Osteocyte (in vitro differentiated cells): ENCODE data around the gene GRAMD1A. TPM values are rescaled to one million over a fixed set of nuclear protein-coding genes. Genes with fewer than 3 reads are reported as not detected.

ENCODE experiments used
- DNase-seq: peaks from one replicate; pipeline ENCODE4 v3.0.0; 2021; ENCODE audit warnings: mixed read lengths; ENCODE audit not compliant: unreplicated experiment; ENCODE audit errors: extremely low spot score
- H3K27ac Mint-ChIP-seq: one replicate; pipeline ENCODE4 v1.8.0; 2021; ENCODE audit warnings: mild to moderate bottlenecking, mixed read lengths; ENCODE audit not compliant: unreplicated experiment
- H3K27me3 Mint-ChIP-seq: one replicate; pipeline ENCODE4 v1.8.0; 2021; ENCODE audit warnings: mixed read lengths; ENCODE audit not compliant: unreplicated experiment
- H3K36me3 Mint-ChIP-seq: one replicate; pipeline ENCODE4 v1.8.0; 2021; ENCODE audit warnings: mixed read lengths; ENCODE audit not compliant: unreplicated experiment
- H3K4me1 Mint-ChIP-seq: one replicate; pipeline ENCODE4 v1.8.0; 2021; ENCODE audit warnings: mixed read lengths; ENCODE audit not compliant: unreplicated experiment
- H3K4me3 Mint-ChIP-seq: one replicate; pipeline ENCODE4 v1.8.0; 2021; ENCODE audit warnings: mild to moderate bottlenecking, moderate library complexity, mixed read lengths; ENCODE audit not compliant: unreplicated experiment
- H3K9me3 Mint-ChIP-seq: one replicate; pipeline ENCODE4 v1.8.0; 2021; ENCODE audit warnings: mixed read lengths; ENCODE audit not compliant: unreplicated experiment
- CTCF ChIP-seq: fragments of 200-600 bp; sonication (generic); IDR thresholded peaks from 2 replicates; pipeline ENCODE4 v1.5.0; 2021; ENCODE audit warnings: antibody characterized with exemption, mild to moderate bottlenecking, moderate library complexity
- total RNA-seq: library from RNA; stranded (reverse); gene quantifications from 2 replicates; pipeline ENCODE4 v1.2.1, GENCODE V29; 2021

Gene GRAMD1A
- total RNA-seq, 1 donor from 2014 or later, result 80.8 TPM

- Mint-ChIP-seq H3K4me1 (no peaks in the 10 kb centered on the region), H3K9me3 (no peaks in the 10 kb centered on the region), H3K36me3 (peaks cover 46% of the 10 kb centered on the region), H3K4me3 (no peak overlapping the region), H3K27ac (no peak overlapping the region), H3K27me3 (no peaks in the 10 kb centered on the region)
- no peak for DNase-seq
- TF ChIP-seq CTCF, result no peak
Measured at GRCh38 chr19:35018379-35018778, 18.3 kb downstream of the GRAMD1A start.

DNA sequence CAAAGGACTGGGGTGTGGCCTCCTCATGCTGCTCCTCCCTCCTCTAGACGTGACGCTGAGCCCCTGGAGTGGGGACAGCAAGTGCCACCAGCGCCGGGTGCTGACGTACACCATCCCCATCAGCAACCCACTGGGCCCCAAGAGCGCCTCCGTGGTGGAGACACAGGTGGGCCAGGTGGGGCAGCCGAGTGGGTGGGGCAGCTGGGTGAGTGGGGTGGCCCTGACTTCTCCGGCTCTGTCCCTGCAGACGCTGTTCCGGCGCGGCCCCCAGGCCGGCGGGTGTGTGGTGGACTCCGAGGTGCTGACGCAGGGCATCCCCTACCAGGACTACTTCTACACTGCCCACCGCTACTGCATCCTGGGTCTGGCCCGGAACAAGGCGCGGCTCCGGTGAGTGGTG, 19.0 kb downstream of the GRAMD1A start:
- H3K27me3 Mint-ChIP-seq, result no peaks in the 10 kb centered on the region
- no peak for DNase-seq
- no peaks in the 10 kb centered on the region for H3K4me1 Mint-ChIP-seq
- H3K4me3 Mint-ChIP-seq, result no peak overlapping the region
- H3K27ac Mint-ChIP-seq, result no peak overlapping the region
- no peaks in the 10 kb centered on the region for H3K9me3 Mint-ChIP-seq
- TF ChIP-seq CTCF, result no peak
- H3K36me3 Mint-ChIP-seq, result peaks cover 46% of the 10 kb centered on the region

GRCh38 chr19:35021016-35021415, 20.9 kb downstream of the GRAMD1A start:
- no peaks in the 10 kb centered on the region for H3K27me3 Mint-ChIP-seq
- no peak overlapping the region for H3K27ac Mint-ChIP-seq
- no peak for DNase-seq
- no peaks in the 10 kb centered on the region for H3K9me3 Mint-ChIP-seq
- TF ChIP-seq CTCF, result no peak
- H3K4me1 Mint-ChIP-seq, result no peaks in the 10 kb centered on the region
- H3K4me3 Mint-ChIP-seq, result no peak overlapping the region
- H3K36me3 Mint-ChIP-seq, result peaks cover 34% of the 10 kb centered on the region

DNA sequence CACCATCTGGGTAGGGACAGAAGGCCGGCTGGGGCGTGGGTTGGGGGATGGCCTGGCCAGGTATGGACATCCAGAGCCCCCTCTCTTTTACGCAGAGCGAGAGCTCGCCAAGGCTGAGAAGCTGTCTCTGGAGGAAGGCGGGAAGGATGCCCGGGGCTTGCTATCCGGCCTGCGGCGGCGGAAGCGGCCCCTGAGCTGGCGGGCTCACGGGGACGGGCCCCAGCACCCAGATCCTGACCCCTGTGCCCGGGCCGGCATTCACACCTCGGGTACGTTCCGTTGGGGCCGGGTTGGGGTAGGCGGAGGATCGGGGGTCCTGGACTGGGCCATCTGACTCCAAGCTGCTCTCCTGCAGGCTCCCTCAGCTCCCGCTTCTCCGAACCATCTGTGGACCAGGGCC, 21.5 kb downstream of the GRAMD1A start:
- DNase-seq, result no peak
- Mint-ChIP-seq H3K4me1 (no peaks in the 10 kb centered on the region), H3K36me3 (peaks cover 35% of the 10 kb centered on the region), H3K4me3 (no peak overlapping the region), H3K27ac (no peak overlapping the region), H3K9me3 (no peaks in the 10 kb centered on the region), H3K27me3 (no peaks in the 10 kb centered on the region)
- no peak for TF ChIP-seq CTCF

DNA sequence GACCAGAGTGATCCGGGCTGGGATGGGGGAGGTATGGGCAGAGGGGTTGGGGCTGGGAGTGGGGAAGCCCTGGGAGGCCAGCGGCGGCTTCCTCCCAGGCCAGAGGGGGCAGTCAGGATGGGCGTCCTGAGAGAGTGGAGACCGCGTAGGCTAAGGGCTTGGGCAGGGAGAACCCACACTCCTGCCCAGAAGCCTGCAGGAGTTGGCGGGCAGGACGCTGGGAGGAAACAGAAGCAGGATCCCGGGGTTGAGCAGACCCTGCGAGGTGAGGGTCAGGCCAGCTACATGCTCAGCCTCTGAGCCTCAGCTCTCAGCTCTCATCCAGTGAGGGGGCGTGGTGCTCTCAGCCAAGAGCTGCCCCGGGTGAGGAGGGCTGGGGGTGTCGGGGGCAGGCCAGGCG, 22.3 kb downstream of the GRAMD1A start:
- H3K27me3 Mint-ChIP-seq, result no peaks in the 10 kb centered on the region
- no peaks in the 10 kb centered on the region for H3K4me1 Mint-ChIP-seq
- no peak for TF ChIP-seq CTCF
- no peaks in the 10 kb centered on the region for H3K9me3 Mint-ChIP-seq
- no peak for DNase-seq
- no peak overlapping the region for H3K27ac Mint-ChIP-seq
- H3K36me3 Mint-ChIP-seq, result peaks cover 32% of the 10 kb centered on the region
- H3K4me3 Mint-ChIP-seq, result no peak overlapping the region
